Heart left ventricle (tissue), 16 donors: ENCODE measurements around the gene ETV7. TPM values are rescaled to one million over a fixed set of nuclear protein-coding genes. Genes with fewer than 3 reads are reported as not detected.

Source experiments
- ATAC-seq, 4 donors: fragments of 200-7000 bp; cut with Tn5 transposase; one replicate each; pipeline ENCODE4 v1.9.1; 2020 to 2022; ENCODE audit warnings: moderate library complexity in 4 of 4, mild to moderate bottlenecking in 3 of 4, moderate number of reproducible peaks in 1 of 4
- DNase-seq, 5 donors: peaks; one replicate each; pipeline ENCODE4 v3.0.0-alpha.2; 2020
- H3K27ac ChIP-seq, 12 donors: fragments of 200-600 bp; sonication (generic) in 4 of 12; one replicate each; pipeline versions ENCODE4 v1.5.0 to v1.8.0; 2016 to 2022; ENCODE audit warnings: mild to moderate bottlenecking in 2 of 12
- H3K27me3 ChIP-seq, 9 donors: fragments of 200-600 bp; sonication (generic) in 2 of 9; one replicate each; pipeline versions ENCODE4 v1.5.1 to v1.8.0; 2016 to 2022; ENCODE audit warnings: mild to moderate bottlenecking in 3 of 9
- H3K36me3 ChIP-seq, 9 donors: fragments of 200-600 bp; sonication (generic) in 2 of 9; one replicate each; pipeline versions ENCODE4 v1.5.0 to v1.8.0; 2018 to 2022; ENCODE audit warnings: mild to moderate bottlenecking in 2 of 9
- H3K4me1 ChIP-seq, 12 donors: fragments of 200-600 bp; sonication (generic) in 4 of 12; one replicate each; pipeline versions ENCODE4 v1.5.0 to v1.8.0; 2016 to 2022; ENCODE audit warnings: mild to moderate bottlenecking in 3 of 12
- H3K4me3 ChIP-seq, 12 donors: fragments of 200-600 bp; sonication (generic) in 4 of 12; one replicate each; pipeline versions ENCODE4 v1.5.0 to v1.8.0; 2017 to 2022; ENCODE audit warnings: mild to moderate bottlenecking in 9 of 12, moderate library complexity in 4 of 12
- H3K9me3 ChIP-seq, 12 donors: fragments of 200-600 bp; sonication (generic) in 4 of 12; one replicate each; pipeline versions ENCODE4 v1.5.0 to v1.8.0; 2016 to 2022; ENCODE audit warnings: mild to moderate bottlenecking in 1 of 12
- POLR2A ChIP-seq, 2 donors: fragments of 450-650 bp; IDR thresholded peaks; one replicate each; pipeline ENCODE4 v1.6.1; 2017; ENCODE audit warnings: antibody characterized with exemption in 2 of 2, mild to moderate bottlenecking in 2 of 2, moderate library complexity in 2 of 2
- WGBS, 4 donors: extraction: QIAGEN DNeasy Blood & Tissue Kit in 2 of 4; methylation state at CpG; one replicate each; pipeline versions ENCODE4 v1.1.5 to v1.1.7; 2013 to 2018; 5-methylcytosine and 5-hydroxymethylcytosine counted together
- intact Hi-C, 10 donors: fragments of 100-400 bp; cut with DNase I; formaldehyde crosslinking; loops; one replicate each; pipeline versions ENCODE4 v1.11.1 to v1.14.2; 2022
- polyA plus RNA-seq, 2 donors: library from polyadenylated mRNA; stranded (reverse); fragments of 200-250 nt; gene quantifications; one replicate each; pipeline ENCODE4 v1.2.3, GENCODE V29; 2013
- total RNA-seq, 9 donors: library from RNA; depleted of rRNA in 2 of 9; stranded (reverse); fragments of >200 nt in 2 of 9; fragmentation: NEBNext Ultra II Directional in 3 of 9; extraction: Animal tissue kit (Norgen Biotek cat#: 25700) in 3 of 9; gene quantifications; one replicate each; pipeline versions ENCODE4 v1.1.0 to v1.2.4, GENCODE V29; 2016 to 2023
- TF ChIP-seq, protein P1 (sequence below), 12 donors: fragments of 200-600 bp; sonication (generic) in 4 of 12; IDR thresholded peaks; one replicate each; pipeline versions ENCODE4 v1.5.0 to v1.8.0; 2018 to 2022; ENCODE audit warnings: antibody characterized with exemption in 12 of 12, mild to moderate bottlenecking in 5 of 12
- donor health status: ischemic (EF 13 %, LVEDD 7.1; RV severe dilation, severe dysfunction).
- donor health status: healthy with polysubstance abuse.
- donor health status: DM: no; HTN: yes; CAD: no.
- donor health status: DM: no; HTN: no; CAD: no.
- donor health status: ischemic (EF 25% LVEDD 6.9; RV normal size, moderate dysfunction).
- donor health status: ischemic (EF 25% LVEDD 5.7; RV mildly dilated, moderate dysfunction).
- donor health status: healthy.
- donor health status: DM: yes; HTN: yes; CAD: no.
- donor health status: ischemic (EF 35%, LVEDD 5.7; RV mildly dilated, moderate dysfunction).
- donor health status: nonischemic (EF 11% LVEDD 7.7; RV severe dilation, severe dysfunction).
- donor health status: DM: yes; HTN: yes; CAD: no.
- donor health status: PGD.
- donor health status: ischemic (EF 29% LVEDD 5.4; RV normal size, mild dysfunction).
- donor health status: nonischemic (EF 23%, LVEDD 6.1; RV moderate dilation, normal function).

The ETV7 gene
- total and polyA plus RNA-seq, 11 donors, result 0.06 to 5.1 (median 0.31) TPM; not detected in 5

- TF ChIP-seq POLR2A (IDR thresholded peaks at IDR 0.05), result no peak
- TF ChIP-seq, protein P1, sequence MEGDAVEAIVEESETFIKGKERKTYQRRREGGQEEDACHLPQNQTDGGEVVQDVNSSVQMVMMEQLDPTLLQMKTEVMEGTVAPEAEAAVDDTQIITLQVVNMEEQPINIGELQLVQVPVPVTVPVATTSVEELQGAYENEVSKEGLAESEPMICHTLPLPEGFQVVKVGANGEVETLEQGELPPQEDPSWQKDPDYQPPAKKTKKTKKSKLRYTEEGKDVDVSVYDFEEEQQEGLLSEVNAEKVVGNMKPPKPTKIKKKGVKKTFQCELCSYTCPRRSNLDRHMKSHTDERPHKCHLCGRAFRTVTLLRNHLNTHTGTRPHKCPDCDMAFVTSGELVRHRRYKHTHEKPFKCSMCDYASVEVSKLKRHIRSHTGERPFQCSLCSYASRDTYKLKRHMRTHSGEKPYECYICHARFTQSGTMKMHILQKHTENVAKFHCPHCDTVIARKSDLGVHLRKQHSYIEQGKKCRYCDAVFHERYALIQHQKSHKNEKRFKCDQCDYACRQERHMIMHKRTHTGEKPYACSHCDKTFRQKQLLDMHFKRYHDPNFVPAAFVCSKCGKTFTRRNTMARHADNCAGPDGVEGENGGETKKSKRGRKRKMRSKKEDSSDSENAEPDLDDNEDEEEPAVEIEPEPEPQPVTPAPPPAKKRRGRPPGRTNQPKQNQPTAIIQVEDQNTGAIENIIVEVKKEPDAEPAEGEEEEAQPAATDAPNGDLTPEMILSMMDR (IDR thresholded peaks at IDR 0.05), result no peak
- 81 to 90% (median 85%) methylated on average over 8 of the region's 8 CpGs for WGBS, 4 donors
- H3K27me3 ChIP-seq, result no peaks in the 10 kb centered on the region
- peaks cover 0 to 46% (median 0%) of the 10 kb centered on the region in 9 donors for H3K36me3 ChIP-seq
- H3K4me1 ChIP-seq, result no peaks in the 10 kb centered on the region
- intact Hi-C loops, result no loop called here
- H3K27ac ChIP-seq, result no peak overlapping the region
- no peaks in the 10 kb centered on the region for H3K9me3 ChIP-seq
- ATAC-seq (no peak), DNase-seq (no peak)
- no peak overlapping the region for H3K4me3 ChIP-seq
These were observed 10.7 kb downstream of the ETV7 start for GRCh38 chr6:36376742-36377141.

- H3K4me1 ChIP-seq, result no peaks in the 10 kb centered on the region
- TF ChIP-seq POLR2A (IDR thresholded peaks at IDR 0.05), result no peak
- TF ChIP-seq, protein P1 (IDR thresholded peaks at IDR 0.05), result no peak
- WGBS, 4 donors, result 94 to 97% (median 97%) methylated on average over 8 of the region's 8 CpGs
- no peak for DNase-seq
- H3K4me3 ChIP-seq, result no peak overlapping the region
- intact Hi-C loops, result no loop called here
- H3K27me3 ChIP-seq, result no peaks in the 10 kb centered on the region
- H3K27ac ChIP-seq, result no peak overlapping the region
- H3K9me3 ChIP-seq, result no peaks in the 10 kb centered on the region
- H3K36me3 ChIP-seq, result peaks cover 0 to 46% (median 0%) of the 10 kb centered on the region in 9 donors
- ATAC-seq, result no peak
These were observed 11.3 kb downstream of the ETV7 start for GRCh38 chr6:36376183-36376582.

GRCh38 chr6:36375644-36376155 is 11.8 kb downstream of the ETV7 start:
- no peak overlapping the region for H3K4me3 ChIP-seq
- H3K36me3 ChIP-seq, result peaks cover 0 to 48% (median 0%) of the 10 kb centered on the region in 9 donors
- intact Hi-C loops, result no loop called here
- TF ChIP-seq, protein P1 (IDR thresholded peaks at IDR 0.05), result no peak
- no peak for TF ChIP-seq POLR2A (IDR thresholded peaks at IDR 0.05)
- no peaks in the 10 kb centered on the region for H3K27me3 ChIP-seq
- ATAC-seq, result no peak
- no peaks in the 10 kb centered on the region for H3K4me1 ChIP-seq
- DNase-seq, result no peak
- WGBS, 4 donors, result 95 to 97% (median 96%) methylated on average over 20 of the region's 20 CpGs
- no peak overlapping the region for H3K27ac ChIP-seq
- H3K9me3 ChIP-seq, result no peaks in the 10 kb centered on the region

- H3K27me3 ChIP-seq, result no peaks in the 10 kb centered on the region
- WGBS, 4 donors, result 86 to 89% (median 87%) methylated on average over 8 of the region's 8 CpGs
These were observed 12.5 kb downstream of the ETV7 start for GRCh38 chr6:36374972-36375371.

More at GRCh38 chr6:36374972-36375371, 12.5 kb downstream of the ETV7 start:
- Histone ChIP-seq H3K27ac (no peak overlapping the region), H3K9me3 (no peaks in the 10 kb centered on the region), H3K36me3 (peaks cover 0 to 51% (median 0%) of the 10 kb centered on the region in 9 donors), H3K4me3 (no peak overlapping the region), H3K4me1 (no peaks in the 10 kb centered on the region)
- intact Hi-C loops, result no loop called here
- DNase-seq (no peak), ATAC-seq (no peak)
- TF ChIP-seq, protein P1 (IDR thresholded peaks at IDR 0.05), result no peak
- TF ChIP-seq POLR2A (IDR thresholded peaks at IDR 0.05), result no peak
